GM23248 (cell line): ENCODE results near the gene PDE4B.

Experiments
- EZH2 ChIP-seq: fragments of 200-600 bp; sonication (generic); IDR thresholded peaks from 2 replicates; pipeline ENCODE4 v1.6.1; 2018; ENCODE audit warnings: antibody characterized with exemption, mild to moderate bottlenecking; ENCODE audit not compliant: insufficient read depth, poor library complexity, severe bottlenecking
- EZH2phosphoT487 ChIP-seq: fragments of 200-600 bp; sonication (generic); IDR thresholded peaks from 2 replicates; pipeline ENCODE4 v1.6.1; 2018; ENCODE audit warnings: antibody characterized with exemption, moderate library complexity, mild to moderate bottlenecking, low read depth; ENCODE audit not compliant: insufficient read depth

GRCh38 chr1:66305927-66306326, 513.2 kb downstream of the PDE4B start:
- TF ChIP-seq EZH2 (no peak), EZH2phosphoT487 (no peak)
